Daoy (cell line): Measurements from ENCODE around the gene KIF3B. TPM values are rescaled to one million over a fixed set of nuclear protein-coding genes. Genes with fewer than 3 reads are reported as not detected.
"Not testable (repeated sequence)": the region's sequence is repeated elsewhere in the genome, so short reads cannot be mapped to it uniquely, and the experiment has no call there.

Experiments
- DNase-seq: peaks from one replicate; pipeline ENCODE4 v3.0.0-alpha.2; 2015; ENCODE audit warnings: low read depth
- total RNA-seq: library from RNA; depleted of rRNA; stranded (reverse); fragments of >200 nt; shearing (Covaris generic); gene quantifications from 2 replicates; pipeline ENCODE4 v1.2.3, GENCODE V29; 2014; rRNA removed

KIF3B gene
- total RNA-seq: 13.8 and 13.9 TPM in 2 replicates

GRCh38 chr20:32277361-32278198 is at the start of gene KIF3B:
TSS of gene KIF3B (plus strand) at chr20:32277651. CDS start at chr20:32309778, 32,127 bp downstream.
- peak; percentile 91 for DNase-seq

DNA sequence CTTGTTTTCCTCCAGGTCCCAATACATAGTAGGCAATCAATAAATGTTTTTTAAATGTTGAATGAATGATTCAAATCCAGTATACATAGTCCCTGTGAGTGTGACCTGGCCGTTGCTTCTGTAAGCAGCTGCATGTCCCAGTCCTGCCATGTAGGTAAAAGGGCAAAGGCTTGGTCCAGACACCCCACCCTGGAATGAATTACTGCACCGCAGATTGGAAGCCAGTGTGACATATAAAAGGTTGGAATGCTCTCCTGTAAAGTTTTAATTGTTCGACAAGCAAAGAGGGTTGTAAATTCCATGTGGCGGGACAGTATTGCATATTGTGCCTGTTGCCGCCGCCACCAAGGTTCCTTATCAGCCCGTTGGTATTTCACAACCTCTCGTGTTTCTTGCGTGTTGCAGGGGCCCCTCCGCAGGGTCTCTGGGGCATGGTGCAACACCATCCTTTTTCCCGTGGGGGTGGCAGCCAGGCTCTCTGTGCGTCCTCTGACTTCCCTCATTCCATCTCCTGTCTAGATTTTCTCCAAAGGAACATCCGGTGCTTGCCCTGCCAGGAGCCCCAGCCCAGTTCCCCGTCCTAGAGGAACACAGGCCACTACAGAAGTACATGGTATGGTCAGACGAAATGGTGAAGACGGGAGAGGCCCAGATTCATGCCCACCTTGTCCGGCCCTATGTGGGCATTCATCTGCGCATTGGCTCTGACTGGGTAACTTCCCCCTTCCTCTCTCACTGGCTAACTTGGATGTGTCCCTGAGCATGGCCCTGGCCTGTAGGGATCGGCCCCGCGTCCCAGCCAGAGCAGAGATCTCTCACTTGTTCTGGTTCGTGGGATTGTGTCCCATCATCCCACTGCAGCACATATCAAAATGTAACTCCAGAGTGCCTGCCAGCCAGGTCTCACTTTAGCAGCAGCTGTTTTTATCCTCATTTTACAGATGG is 49.4 kb upstream of the KIF3B start:
- DNase-seq: peak; percentile 32

DNA sequence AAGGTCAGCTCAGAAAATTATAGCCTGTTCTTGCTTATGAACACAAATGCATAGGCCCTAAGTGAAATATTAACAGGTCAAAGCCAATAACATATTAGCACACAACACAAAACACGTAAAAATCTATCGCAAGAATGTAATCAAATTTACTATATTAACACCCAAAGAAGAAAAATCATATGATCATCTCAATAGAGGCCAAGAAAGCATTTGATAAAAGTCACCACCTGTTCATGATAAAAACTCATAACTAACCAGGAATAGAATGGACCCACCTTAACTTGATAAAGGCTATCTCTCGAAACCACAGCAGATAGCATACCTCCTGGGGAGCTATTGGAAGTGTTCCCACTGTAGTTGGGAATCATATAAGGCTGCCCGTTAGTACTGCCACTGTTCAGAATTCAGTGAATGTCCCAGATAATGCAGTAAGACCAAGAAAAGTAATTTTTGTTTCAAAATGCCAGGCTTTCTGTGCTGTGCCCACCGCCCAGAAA is 48.2 kb upstream of the KIF3B start:
- DNase-seq: no peak

DNA sequence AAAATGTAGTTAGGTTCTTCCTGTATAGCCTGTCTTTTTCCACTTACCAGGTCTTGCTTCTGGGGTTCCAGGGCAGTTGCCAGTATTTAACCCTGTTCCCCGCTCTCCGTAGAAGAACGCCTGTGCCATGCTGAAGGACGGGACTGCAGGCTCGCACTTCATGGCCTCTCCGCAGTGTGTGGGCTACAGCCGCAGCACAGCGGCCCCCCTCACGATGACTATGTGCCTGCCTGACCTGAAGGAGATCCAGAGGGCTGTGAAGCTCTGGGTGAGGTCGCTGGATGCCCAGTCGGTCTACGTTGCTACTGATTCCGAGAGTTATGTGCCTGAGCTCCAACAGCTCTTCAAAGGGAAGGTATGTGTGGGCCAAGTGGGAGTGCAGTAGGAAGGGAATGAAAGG is 46.7 kb upstream of the KIF3B start:
- no peak for DNase-seq

DNA sequence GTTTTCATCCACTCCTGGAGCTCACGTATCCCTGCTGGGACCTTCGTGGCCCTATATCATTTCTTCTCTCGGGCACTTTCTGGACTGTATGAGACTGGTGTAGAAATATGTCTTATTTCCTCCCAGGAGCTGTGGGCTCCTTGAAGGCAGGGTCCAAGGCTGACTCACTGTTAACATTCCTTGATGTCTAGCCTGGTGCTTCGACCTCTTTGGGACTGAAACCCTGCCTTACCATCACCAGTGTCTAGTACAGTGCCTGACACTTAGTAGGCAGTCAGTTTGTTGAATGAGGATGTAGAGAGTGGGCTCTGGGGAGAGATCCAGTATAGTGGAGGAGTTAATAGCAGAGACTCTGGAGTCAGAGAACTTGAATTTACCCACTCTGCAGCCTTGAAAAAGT is 46.2 kb upstream of the KIF3B start:
- DNase-seq: no peak

GRCh38 chr20:32231847-32232246 is 45.6 kb upstream of the KIF3B start:
- no peak for DNase-seq

DNA sequence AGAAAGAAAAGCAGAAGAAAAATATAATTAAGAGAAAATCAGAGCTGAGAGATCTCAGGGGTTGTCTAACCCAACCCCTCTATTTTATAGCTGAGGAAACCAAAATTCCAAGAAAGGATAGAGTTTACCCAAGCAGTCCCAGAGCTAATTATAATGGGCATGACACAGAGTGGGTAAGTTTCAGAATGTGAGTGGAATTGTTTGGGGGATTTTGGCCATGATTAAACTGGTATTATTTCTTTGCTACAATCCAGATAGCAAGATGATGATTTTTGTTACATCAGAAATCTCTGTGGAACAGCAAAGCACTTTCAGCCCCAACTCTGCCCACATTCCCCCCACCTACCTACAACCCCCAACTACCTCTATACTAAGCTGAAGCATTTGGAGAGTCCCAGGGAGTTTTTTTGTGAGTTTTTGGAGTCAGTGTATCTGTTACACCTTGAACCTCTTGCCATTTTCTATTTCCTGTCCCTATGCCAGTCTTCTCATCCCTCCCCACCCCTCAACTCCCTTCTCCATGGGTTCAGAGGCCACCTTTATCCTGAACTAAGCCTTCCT is 45.0 kb upstream of the KIF3B start:
- DNase-seq: no peak

DNA sequence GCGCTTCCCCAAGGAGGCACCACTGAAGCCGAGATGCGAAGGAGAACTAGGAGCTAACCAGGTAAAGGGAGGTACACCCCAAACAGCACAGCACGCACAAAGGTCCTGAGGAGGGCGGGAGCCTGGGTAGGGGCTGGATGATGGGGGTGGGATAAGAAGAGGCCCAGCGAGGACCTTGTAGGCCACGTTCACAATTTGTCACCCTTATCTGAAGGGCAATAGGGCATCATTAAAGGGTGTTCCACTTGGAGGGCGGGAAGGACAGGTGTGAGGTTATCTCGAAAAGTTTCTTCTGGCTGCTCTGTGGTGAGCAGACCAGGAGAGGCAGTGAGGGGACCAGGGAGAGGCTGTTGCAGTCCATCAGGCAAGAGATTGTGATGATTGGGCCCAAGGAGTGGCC is 44.2 kb upstream of the KIF3B start:
- no peak for DNase-seq

DNA sequence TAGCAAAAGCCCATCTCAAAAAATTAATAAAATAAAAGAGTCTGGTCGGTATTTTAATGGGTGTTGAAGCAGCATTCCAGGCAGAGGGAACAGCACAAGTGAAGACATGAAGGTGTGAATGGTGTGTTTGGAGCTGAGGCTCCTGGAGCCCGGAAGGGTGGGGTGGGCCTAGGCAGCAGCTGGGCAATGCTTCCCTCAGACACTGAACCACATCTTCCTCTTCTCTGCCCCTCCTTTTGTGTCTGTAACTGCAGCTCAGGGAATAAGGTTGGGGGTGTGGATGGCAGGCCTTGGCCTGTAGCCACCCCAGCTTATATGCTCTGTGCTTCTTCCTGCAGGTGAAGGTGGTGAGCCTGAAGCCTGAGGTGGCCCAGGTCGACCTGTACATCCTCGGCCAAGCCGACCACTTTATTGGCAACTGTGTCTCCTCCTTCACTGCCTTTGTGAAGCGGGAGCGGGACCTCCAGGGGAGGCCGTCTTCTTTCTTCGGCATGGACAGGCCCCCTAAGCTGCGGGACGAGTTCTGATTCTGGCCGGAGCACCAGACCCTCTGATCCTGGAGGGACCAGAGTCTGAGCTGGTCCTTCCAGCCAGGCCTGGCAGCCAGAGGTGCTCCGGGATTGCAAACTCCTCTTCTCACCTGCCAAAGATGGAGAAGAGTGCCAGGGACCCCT is 43.2 kb upstream of the KIF3B start:
- no peak for DNase-seq

GRCh38 chr20:32235331-32236047 is 42.0 kb upstream of the KIF3B start:
- no peak for DNase-seq

- DNase-seq: no peak
Observed at GRCh38 chr20:32236048-32236533, 41.4 kb upstream of the KIF3B start.

DNA sequence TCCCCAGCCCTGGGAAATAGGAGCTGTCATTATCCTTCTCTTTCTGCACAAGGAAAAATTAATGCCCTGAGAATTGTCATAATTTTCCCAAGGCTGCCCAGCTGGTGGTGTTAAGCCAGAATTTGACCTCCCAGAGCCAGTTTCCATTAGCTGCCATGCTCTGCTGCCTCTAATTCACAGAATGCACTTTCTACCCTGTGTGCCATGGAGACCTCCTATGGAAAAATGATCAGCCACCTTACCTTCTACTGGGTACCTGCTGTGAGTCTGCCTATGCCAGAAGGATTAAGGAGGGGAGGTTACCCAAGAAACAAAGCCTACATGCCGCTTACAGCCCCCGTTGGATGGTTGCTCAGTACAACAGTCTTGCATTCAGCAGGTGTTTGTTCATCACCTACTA is 40.6 kb upstream of the KIF3B start:
- DNase-seq: no peak

GRCh38 chr20:32237419-32237818 is 40.0 kb upstream of the KIF3B start:
- DNase-seq: no peak

- no peak for DNase-seq
Observed at GRCh38 chr20:32238483-32239425, 38.7 kb upstream of the KIF3B start.

DNA sequence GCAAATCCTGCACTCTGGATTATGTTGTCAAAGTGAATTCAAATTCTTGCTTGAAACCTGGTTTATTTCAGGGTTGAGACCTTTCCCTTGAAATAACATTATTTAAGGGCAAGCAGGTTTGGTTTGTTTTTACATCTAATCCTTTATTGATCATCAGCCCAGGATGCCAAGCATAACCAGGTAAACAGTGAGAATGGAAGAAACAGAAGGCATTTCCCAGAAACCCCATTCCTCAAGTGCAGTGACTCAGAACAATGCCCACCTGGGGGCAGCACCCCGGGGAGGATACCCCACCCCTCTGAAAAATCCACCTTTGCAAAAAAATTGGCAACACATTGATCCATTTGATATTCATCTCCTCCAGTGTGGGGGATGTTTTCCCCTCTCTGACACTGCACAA is 37.2 kb upstream of the KIF3B start:
- no peak for DNase-seq

DNA sequence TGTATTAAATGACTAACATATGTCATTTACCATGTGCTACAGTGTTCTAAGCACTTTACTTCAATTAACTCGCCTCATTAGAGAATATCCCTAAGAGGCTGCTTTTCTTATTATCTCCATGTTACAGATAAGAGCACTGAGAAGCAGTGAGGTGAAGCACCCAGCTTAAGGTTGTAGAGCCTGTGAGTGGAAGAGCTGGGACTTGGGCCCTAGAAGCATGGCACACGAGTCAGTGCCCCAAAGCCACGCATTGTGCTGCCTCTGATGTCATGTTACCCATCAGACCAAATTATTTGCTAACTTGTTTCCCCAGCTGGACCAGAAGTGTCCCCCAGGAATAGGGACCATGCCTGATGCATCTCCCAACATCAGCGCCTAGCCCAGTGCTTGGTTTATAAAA is 35.6 kb upstream of the KIF3B start:
- no peak for DNase-seq

DNA sequence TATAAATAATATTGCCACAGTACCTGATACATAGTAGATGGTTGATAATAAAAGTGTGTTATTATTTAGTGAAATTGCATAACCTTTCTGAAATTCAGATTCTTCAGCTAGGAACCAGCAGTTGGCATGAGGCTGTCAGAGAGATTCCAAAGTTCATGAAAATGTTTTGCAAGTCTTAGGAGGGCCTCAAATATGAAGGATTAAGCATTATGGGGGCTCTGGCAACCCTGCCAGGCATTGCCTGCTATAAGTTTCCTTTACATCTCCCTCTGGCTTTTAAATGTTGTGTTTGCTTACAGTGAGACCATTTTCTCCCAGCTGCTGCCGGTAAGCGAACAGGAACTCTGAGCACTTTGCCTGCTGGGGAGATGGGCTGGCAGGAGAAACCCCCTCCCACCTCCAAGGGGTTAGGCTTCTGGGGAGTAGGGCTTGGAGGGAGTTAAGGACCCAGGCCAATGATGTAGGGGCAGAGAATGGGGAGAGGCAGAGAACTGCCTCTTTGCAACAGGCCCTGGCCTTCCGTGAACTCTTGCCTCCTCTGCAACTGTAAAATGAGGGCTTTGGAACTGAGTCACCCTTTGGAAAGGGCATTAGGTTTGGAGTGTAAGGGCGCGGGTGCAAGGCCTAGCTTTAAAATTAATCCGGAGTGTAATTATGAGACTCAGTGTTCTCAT is 33.2 kb upstream of the KIF3B start:
- peak; percentile 19 for DNase-seq

GRCh38 chr20:32244959-32245358 is 32.5 kb upstream of the KIF3B start:
- no peak for DNase-seq

GRCh38 chr20:32246208-32246607 is 31.2 kb upstream of the KIF3B start:
- DNase-seq: not testable (repeated sequence)
